NCI-H748 (cell line): ENCODE measurements around the gene KIAA1671.
A peak's percentile ranks its signal among the peaks of the same experiment; 100 is the strongest.

Experiments used
- DNase-seq: peaks from one replicate; lab custom pipeline; 2025; ENCODE audit not compliant: unreplicated experiment; lab: John Stamatoyannopoulos, UW

KIAA1671 gene

DNA sequence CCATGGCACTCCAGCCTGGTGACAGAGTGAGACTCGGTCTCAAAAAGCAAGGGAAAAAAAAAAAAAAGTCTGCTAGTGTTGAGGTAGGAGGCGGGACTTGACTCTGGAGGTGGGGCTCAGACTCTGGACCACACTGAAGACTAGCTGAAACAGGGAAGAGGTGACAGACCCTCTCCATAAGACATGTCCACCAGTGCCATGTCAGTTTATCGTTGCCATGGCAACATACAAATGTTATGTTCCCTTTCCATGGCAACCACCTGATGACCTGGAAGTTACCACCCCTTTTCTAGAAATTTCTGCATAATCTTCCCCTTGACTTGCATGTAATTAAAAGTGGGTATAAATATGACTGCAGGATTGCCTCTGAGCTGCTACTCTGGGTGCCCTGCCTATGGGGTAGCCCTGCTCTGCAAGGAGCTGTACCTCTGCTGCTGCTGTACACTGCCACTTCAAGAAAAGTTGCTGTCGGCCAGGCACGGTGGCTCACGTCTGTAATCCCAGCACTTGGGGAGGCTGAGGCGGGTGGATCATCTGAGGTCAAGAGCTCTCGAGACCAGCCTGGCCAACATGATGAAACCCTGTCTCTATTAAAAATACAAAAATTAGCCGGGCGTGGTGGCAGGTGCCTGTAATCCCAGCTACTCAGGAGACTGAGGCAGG lies 55.1 kb downstream of the KIAA1671 start:
- DNase-seq: peak; percentile 22

DNA sequence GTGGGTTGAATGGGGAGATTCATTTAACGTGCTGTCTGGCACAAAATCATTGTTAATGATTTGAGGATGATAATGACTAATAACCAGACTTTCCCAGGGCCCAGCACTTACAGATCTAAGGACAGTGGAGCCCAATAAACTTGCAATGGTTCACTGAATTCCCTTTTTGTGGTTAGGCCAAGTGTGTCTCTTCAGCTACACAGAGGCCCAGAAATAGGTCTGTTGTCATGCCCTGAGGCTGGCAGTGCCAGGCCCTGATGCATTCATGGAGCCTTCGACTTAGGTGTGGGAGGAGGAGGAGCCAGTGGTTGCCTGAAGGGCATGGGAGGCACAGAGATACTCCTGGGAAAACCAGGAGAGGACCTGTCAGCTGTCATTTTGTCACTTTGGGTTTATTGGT lies 56.1 kb downstream of the KIAA1671 start:
- DNase-seq: no peak

DNA sequence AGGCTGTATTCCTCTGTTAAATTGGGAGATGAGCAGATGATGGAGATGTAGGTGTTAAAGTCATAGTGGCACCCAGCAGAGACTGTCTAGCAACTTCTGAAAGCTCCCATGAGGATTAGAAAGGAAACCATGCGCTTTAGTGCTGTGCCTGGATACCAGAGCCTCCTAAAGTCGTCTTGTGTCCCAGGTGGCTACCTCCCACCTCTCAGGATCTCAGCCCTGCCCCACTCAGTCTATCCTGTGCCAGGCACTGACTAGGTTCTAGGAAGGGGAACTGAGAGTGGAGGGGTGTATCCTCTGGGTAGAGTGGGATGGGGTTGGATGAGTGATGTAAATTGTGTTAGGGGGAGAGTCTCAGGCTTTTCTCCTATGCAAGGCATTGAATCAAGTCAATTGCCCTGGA lies 60.2 kb downstream of the KIAA1671 start:
- DNase-seq: no peak

DNA sequence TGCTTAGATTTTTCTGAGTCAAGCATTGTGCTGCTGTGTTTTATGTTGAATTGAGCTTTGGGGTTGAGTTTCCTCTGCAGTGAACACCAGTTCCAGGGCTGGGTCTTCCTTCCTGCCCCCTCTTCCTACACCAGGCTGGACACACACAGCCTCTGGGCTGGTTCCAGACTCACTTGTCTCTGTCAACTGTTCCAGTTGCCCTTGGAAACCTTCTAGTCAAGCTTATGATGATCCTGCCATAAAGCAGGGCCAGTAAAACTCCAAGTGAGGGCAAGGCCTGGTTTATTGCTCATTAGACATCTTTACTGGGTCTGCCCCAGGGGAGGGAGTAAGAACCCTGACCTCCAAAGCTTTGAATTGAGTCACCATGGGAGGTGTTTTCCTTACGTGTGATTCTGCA lies 61.1 kb downstream of the KIAA1671 start:
- no peak for DNase-seq

DNA sequence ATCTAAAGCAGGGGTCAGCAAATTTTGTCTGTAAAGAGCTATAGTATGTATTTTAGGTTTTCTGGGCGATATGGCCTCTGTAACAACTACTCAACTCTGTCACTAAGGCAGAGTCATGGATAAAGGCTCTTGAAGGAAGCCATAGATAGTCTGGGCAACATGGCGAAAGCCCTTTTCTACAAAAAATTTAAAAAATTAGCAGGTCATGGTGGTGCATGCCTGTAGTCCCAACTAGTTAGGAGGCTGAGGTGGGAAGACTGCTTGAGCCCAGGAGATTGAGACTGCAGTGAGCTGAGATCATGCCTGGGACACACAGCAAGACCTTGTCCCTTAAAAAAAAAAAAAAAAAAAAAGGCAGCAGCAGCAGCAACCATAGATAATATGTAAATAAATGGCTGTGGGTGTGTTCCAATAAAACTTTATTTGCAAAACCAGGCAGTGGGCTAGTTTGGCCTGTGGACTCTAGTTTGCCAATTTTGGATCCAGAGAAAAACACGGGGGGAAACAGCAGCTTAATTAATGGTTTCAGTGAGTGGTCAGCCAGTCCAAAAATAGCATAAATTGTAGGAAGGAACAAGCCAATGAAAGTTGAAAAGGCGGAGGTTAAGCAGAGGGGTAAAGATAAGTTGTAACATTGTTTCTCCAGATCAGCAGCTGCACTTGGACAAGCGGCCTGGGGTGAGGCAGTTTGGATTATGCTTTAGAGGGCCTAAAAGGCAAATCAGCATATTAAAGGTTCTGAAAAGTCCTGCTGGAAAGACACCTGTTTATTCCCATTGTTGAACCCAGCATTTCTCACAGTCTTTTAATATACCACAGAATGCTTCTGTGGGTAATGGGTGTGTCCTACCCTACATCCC lies 62.6 kb downstream of the KIAA1671 start:
- DNase-seq: no peak

DNA sequence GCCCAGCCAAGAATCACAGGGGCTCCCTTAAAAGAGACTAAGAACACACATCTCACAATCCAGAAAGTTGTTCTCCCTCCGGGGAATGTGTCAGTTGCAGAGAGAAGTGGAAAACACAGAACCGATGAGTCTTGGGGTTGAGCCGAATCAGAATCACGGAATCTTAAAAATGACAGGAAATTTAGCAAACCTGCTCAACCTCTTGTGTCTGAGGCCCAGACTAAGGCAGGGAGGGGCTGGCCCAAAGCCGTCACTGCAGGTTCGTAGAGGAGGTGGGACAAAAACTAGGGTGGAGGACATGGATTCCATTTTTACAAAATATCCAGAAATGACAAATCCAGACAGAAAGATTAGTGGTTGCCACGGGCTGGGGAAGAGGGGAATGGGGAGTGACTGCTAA lies 63.8 kb downstream of the KIAA1671 start:
- no peak for DNase-seq

DNA sequence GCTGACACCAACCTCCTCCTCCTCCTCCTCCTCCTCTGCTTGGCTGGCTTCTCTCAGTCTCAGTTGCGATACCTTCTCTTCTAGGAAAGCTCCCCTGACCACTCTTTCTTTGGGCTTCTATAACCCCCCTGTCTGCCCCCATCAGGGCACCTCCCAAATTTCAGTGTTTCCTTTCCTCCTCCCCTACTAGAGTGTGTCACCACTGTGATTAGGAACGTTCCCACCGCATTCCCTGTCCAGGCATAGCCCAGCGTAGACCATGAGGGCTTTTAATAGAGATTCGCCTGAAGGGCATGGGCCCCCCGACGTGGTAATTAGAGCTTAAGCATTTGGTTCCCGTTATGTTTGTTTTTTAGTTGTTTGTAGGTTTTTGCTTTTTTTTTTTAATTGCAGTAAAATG lies 65.5 kb downstream of the KIAA1671 start:
- no peak for DNase-seq

DNA sequence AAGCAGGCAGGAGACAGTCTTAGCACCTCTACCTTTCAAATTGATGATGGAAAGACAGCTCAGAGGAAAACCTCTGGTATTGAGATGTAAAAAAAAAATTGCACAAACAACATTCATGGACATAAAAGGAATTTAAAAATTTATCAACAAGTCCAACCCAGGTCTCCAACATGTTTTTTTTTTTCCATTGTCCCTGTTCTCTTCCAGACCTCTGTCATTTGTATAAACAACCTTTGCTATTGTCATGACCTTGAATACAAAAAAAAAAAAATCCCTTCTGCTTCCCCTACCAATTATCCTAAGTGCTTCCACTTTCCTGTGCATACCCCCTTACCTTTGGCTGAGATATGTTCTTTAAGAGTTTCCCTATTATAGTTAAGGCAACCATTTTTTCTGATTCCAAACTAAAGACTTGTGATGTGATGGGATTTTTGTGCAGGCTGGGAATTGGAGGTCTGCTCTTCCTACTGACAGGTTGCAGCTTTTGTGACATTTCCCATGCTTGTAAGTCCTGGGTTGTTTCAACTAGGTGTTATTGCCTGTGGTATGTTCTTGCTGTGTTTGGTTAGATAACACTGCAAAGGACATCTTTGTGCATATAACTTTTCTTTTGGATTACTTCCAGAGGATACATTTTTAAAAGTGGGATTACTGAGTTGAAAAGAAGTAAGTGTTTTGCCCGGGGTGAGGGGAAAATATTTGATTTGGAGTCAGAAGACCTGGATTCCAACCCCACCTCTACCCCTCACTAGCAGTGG lies 67.1 kb downstream of the KIAA1671 start:
- DNase-seq: no peak

DNA sequence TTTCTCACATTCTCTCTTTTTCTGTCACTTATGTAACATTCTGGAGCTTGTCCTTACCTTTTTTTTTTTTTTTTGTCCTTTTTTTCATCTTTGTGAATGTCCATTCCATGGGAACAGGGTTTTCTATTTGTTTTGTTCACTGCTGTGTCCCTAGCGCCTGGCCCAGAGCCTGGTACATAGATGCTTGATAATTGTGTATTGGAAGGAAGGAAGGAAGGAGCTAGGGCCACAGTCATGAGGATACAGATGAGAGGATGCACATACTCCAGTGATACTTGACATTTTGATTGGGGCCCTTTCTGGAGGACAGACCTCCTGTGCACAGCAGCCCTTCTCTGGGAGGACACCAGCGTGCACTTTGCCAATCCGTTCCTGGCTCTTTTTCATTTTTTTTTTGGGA lies 68.9 kb downstream of the KIAA1671 start:
- DNase-seq: no peak

DNA sequence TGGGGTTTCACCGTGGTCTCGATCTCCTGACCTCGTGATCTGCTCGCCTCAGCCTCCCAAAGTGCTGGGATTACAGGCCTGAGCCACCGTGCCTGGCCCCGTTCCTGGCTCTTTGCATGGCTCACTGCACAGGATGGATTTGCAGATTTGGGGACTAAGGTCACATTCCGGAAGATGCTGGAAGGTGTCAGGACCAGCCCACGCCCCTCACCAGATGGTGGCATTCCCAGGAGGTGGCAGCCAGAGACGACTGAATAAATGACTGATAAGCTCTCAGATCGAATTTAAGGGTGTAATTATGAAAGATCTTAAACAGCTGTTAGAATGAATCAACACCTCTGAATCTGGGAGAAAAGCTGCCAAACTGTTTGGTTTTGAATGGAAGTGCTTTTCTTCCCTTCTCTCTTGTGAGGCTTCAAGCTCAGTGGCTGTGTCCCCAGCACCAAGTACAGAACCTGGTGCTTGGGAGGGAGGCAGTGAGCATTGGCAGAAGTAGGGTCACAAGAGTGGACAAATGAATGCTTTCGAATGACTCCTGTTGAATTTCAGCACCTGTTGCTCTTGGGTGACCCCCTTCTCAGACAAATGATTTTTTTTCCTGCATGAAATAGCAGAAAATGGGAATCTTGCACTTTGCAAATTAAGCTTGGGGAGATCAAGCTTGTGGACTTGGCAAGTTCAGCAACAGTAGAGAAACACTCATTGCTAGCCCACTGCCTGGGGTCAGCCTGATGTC lies 69.6 kb downstream of the KIAA1671 start:
- DNase-seq: no peak

DNA sequence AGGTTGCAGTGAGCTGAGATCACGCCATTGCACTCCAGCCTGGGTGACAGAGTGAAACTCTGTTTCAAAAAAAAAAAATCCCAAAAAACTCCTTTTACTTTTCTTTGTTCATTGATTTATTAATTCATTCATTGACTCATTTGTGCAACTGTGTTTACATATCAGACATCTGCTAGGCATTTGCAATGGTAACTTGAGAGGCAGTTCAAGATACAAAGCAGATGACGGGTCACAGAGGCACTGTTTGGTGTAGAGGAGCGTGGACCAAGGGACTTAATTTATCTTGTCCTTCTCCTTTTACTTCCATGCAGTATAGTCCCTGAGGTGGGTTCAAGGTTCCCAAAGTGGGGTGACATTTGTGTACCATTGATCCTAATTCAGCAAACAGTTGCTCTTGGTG lies 71.4 kb downstream of the KIAA1671 start:
- DNase-seq: no peak

DNA sequence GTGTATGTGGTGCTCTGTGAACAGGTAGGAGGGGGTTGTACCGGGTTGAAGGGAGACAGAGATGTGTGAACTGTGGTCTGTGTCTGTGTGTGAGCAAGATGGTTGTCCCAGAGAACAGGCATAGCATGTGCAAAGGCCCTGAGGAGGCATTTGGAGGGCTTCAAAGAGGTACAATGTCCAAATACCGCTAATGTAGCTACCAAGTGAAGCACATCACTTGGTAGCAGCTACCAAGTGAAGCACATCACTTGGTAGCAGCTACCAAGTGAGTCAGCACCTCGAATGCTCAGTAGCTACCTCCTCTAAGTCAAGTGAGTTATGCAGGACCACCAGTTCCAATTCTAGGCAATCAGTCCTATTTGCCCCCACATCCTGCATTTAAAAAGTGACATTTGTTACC lies 72.4 kb downstream of the KIAA1671 start:
- DNase-seq: no peak

DNA sequence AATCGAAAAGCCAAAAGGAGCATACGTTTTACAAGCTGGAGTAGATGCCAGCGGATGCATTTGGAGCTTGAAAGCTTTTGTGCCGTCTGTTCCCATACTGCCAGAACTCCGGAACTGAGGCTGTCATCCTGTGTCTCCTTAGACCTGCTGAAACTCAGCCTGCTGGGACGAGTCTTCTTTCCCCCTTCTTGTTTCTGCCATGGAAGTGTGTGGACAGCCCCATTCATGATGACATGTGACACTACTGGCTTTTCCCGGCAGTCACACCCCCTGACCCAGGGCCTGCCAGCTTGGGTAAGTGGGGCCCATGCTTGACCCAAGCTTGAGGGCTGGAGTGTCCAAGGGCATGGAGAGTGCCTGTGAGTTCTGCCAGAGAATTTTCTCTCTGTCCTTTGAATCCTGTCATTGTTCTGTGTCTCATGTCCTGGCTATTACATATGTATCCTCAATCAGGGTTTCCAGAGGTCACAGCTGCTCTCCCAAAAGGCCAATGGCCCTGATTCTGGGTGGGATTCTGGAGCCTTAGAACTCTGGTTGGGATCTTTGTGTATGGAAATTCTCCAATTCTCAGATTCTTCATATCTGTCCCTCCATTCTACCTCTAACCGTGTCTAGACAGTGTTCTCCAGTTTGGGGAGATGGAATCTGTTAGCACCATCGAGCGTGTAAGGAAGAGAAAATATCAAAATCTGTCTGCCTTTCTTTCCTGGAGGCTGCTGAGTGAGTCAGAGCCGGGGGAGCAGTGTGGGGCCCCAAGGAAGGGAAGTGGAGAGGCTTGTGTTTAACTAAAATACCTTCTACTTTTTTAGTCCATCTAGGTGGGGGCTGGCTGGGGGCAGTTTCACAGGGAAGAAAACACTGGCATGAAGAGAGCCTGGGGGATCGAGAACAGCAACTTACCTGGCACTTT lies 73.2 kb downstream of the KIAA1671 start:
- DNase-seq: no peak

DNA sequence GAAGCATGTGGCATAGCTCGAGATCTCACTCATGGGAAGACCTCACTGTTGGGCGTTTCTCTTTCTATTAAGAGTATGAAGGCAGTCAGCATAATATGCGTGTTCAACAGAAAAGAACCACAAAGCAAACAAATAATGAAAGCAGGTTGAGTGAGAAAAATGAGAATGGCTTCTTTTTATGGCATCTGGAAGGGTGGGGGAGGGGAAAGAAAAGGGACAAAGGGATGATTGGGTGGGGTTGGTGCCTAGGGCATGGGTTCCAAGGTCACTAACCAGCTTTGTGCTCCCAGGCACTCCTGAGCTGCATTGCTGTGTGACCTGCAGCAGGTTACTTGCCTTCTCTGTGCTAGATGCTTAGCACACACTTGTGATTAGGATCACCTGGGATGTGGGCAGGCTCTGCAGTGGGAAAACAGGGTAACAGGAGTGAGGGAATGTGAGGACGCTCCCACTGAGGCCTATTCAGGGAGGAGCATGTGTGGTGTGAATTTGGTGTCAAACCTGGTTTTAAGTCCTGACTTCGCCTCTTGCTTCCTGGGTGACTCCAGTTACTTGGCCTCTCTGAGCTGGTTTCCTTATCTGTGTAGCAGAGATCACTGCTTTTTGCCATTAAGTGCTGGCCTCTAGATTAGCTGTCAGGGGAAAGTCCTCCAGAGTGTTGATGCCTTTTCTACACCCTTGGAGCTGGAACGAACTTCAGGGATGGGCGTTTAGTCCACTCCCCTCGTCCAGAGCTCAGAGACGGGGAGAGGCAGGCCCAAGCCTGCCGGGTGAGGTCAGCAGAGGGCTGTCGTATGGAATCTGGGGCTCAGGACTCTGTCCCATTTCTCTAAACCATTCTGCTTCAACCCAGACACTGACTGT lies 74.8 kb downstream of the KIAA1671 start:
- peak; percentile 16 for DNase-seq

DNA sequence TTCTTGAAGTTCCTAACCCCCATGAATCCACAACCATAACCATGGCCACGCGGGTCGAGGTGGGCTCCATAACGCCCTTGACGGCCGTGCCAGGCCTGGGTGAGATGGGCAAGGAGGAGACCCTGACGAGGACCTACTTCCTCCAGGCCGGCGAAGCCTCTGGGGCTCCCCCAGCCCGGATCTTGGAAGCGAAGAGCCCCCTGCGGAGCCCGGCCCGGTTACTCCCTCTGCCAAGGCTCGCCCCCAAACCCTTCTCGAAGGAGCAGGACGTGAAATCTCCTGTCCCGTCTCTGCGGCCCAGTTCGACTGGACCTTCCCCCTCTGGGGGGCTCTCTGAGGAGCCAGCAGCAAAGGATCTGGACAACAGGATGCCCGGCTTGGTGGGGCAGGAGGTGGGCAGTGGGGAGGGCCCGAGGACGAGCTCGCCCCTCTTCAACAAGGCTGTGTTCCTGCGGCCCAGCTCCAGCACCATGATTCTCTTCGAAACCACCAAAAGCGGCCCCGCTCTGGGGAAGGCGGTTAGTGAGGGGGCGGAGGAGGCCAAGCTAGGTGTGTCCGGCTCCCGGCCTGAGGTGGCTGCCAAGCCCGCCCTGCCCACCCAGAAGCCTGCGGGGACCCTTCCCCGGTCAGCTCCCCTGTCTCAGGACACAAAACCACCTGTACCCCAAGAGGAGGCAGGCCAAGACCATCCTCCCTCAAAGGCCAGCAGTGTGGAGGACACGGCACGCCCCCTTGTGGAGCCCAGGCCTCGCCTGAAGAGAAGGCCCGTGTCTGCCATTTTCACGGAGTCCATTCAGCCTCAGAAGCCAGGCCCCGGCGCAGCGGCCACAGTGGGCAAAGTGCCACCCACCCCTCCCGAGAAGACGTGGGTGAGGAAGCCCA lies 75.7 kb downstream of the KIAA1671 start:
- DNase-seq: no peak

DNA sequence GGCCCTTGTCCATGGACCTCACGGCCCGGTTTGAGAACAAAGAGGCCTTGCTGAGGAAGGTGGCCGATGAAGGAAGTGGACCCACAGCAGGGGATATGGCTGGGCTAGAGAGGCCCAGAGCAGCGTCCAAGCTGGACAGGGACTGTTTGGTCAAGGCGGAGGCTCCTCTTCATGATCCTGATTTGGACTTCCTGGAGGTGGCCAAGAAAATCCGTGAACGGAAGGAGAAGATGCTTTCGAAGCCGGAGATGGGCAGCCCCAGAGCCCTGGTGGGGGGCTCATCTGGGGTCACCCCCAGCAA lies 76.3 kb downstream of the KIAA1671 start:
- DNase-seq: no peak

DNA sequence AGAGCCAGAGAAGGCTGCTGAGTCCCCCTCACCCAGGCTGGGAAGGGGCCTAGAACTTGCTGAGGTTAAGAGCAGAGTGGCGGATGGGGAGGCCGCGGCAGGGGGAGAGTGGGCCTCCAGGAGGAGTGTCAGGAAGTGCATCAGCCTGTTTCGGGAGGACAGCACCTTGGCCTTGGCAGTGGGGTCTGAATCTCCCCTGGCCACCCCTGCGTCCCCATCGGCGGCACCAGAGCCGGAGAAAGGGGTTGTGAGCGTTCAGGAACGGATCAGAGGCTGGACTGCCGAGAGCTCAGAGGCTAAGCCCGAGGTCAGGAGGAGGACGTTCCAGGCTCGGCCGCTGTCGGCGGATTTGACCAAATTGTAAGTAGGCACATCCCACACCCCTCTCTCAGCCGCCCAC lies 76.7 kb downstream of the KIAA1671 start:
- no peak for DNase-seq

DNA sequence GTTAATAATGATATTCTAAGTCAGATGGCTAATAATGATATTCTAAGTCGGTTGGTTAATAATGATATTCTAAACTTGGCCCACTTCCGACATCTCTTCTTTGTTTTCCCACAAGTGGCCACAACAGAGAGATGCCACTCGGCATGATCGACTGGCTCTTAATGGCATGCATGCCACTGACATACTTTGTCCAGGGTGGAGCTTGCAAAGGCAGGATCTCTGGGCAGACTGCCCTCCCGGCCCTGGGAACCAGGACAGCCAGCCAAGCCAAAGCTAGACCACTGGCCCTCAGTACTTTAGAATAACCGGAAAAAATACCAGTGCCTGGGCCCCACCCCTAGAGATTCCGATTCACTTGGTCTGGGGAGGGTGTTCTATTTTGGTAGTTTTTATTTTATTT lies 78.1 kb downstream of the KIAA1671 start:
- DNase-seq: no peak
